ENCODE measurements around the gene FBXW2. TPM values are rescaled to one million over a fixed set of nuclear protein-coding genes. Genes with fewer than 3 reads are reported as not detected.

Gene FBXW2
- total RNA-seq, 1 experiment from 2014 or later = 18.9 TPM

DNA sequence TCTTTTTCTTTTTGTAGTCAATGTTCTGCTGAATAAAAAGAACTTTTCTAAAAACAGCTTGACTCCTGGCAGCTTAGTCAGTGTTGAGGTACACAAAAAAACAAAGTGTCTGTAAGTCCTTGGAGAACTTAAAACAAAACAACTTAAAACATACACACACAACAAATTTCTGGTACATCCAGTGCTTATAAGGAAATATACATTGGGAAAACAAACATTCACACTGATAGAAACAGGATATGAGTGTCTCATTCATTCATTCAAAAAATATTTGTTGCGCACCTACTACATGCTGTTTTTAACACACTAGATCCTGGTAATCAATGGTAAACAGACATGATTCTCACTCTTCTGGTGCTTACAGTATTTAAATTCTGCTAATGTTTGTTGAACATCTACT, 51.5 kb downstream of the FBXW2 start:
- DNase-seq (ENCODE audit: low read depth) = no peak

DNA sequence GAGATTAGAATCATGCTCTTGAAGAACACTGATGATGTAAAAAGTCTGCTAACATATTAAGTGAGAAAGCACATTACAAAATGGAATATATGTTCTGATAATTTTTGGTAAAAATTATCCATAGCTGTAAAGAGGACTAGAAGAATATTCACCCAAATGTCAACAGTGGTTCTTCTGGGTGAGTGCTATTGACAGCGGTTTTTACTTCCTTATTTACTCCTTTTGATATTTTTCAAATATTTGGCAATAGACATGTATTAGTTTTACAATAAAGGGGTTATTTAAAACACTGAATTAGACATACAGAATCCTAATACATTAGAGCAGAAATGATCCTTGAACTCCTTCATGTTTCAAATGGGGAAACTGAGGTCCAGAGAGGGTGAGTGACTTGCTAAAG, 52.0 kb downstream of the FBXW2 start:
- DNase-seq (ENCODE audit: low read depth) = no peak

DNA sequence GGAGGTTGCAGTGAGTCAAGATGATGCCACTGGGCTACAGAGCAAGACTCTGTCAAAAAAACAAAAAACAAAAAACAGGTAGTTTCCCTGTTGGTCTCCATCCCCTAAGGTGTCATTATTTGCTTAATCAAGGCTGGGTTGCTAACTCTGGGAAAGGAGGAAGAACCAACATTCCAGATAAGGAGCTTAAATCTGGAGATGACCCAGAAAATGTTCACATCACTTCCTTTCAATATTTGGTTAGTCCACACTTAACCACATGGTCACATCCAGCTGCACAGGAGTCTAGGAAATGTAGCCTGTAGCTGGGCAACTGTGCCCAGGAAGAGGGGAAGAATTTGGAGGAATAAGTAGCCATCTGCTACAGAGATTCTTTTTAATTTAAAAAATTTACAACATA, 53.1 kb downstream of the FBXW2 start:
- no peak for DNase-seq (ENCODE audit: low read depth)

DNA sequence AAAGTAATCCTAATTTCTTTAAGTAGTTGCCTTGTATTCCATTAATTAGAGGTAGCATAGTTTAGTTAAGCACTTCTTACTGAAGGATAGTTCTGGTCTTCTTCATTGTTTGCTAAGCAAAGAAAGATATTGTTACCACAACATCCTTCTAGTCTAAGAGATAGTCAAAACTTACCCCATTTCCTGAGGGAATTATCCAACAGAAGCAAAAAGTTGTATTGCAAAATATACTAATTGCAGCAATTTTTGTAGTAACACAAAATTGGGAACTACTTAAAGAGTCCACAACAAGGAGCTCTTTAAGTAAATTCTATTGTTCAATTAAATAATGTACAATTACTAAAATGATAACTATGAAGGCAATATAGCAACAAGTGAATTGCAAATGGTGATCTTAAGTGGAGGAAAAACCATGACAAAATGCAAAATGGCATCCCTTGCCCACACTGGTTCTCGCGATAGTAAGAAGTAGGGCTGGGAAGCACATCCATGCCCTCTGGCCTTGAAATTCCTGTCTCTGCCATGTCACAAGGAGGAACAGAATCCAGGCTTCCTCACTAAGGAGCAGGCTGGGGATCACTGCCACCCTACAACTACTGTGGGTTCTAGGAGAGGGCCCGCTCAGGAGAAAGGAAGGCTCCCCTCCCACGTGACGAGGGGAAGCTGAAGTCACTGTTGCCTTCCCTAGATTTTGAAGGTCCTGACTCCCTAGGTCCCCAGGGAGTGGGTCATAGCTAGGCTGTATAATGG, 55.6 kb downstream of the FBXW2 start:
- no peak for DNase-seq (ENCODE audit: low read depth)

DNA sequence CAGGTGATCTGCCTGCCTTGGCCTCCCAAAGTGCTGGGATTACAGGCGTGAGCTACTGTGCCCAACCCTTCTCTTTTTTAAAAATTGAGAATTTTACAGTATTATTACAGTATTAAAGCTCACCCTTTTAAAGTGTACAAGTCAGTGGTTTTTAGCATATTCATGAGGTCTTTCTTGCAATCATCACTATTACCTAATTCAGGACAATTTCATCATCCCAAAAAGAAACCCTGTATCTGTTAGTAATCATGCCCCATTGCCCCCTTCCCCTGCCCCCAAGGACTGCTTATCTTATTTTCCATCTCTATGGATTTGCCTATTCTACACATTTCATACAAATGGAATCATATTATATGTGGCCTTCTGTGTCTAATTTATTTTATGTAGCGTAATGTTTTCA, 56.3 kb downstream of the FBXW2 start:
- DNase-seq (ENCODE audit: low read depth) = no peak

DNA sequence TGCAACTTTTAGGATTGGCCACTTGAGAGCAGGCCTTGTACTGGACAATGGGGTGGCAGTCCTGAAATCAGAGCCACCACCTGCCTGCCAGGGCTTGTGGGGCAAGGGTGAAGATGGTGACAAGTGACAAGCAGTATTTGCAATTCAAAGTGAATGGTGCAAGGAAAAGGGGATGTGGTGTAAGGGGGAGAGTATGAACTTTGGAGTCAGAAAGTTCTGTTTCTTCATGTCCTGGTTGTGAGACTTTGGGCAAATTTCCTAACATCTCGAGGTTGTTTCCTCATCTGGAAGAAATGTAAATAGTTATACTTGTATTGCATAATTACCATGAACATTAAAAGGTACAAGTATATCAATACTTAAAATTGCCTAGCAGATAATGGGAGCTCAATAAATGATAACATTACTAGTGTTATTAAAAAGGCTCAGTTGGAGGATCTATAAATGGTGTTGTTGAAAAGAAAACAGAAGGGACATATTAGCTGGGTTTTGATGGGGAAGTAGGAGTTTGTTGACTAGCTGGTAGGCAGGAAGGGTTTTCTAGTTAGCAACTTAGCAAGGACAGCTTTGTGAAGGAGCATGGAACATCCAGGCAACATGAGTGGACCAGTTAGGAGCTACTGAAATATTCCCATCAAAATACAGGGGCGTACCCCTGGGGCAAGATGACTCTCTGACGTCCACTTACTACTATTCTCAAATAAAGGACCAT, 57.6 kb downstream of the FBXW2 start:
- no peak for DNase-seq (ENCODE audit: low read depth)

DNA sequence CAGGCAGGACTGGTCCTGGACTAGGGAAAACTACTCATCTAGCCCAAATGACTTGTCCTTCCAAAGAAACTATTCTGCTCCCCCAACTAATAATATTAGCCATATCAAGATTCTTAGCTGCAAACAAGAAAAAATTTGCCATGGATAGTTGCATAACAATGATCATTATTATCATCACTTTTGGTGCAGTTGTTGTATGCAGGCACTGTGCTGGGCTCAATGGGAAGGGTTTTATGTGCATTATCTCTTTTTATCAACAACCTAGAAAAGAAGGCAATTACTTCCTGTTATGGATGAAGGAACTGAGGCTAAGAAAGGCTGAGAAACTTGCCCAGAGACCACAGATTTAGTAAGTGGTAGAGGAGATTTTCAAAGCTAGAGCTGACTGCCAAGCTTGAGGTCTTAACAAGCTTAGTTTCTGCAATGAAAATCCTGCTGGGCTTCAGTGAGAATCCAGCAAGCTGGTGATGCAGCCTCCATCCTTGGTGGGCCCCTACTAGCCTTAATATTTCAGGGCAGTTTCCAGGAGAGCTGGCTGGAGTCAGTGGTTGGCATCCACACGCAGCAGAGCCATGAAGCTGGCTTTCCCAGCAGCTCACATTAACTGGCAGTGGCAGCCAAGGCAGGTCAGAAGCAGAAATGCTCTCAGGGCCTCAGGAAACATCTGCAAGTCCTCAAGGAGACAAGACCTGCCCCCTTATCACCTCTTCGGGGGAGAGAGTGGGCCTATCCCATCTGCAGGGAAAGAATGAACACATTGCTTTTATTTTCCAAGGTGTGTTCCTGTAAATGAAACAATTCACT, 58.4 kb downstream of the FBXW2 start:
- DNase-seq (ENCODE audit: low read depth) = no peak

DNA sequence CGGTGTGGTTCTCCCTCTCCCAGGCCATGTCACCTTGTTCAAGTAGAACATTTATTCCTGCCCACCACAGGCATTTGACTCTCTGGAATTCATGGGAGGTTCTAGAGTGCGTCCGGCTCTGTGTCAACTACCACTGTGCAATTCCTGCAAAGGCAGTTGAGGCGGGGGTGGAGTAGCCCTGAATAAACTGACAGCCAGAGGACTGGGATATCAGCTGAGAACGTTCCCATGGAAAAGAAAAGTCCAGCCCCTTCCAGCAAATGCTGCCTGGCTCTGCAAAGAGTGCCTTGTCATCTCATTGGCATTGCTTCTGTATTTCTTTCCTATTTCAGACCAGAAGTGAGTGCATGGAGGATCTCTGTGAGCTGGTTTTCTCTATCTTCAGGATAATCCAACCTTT, 60.0 kb downstream of the FBXW2 start:
- DNase-seq (ENCODE audit: low read depth) = no peak

DNA sequence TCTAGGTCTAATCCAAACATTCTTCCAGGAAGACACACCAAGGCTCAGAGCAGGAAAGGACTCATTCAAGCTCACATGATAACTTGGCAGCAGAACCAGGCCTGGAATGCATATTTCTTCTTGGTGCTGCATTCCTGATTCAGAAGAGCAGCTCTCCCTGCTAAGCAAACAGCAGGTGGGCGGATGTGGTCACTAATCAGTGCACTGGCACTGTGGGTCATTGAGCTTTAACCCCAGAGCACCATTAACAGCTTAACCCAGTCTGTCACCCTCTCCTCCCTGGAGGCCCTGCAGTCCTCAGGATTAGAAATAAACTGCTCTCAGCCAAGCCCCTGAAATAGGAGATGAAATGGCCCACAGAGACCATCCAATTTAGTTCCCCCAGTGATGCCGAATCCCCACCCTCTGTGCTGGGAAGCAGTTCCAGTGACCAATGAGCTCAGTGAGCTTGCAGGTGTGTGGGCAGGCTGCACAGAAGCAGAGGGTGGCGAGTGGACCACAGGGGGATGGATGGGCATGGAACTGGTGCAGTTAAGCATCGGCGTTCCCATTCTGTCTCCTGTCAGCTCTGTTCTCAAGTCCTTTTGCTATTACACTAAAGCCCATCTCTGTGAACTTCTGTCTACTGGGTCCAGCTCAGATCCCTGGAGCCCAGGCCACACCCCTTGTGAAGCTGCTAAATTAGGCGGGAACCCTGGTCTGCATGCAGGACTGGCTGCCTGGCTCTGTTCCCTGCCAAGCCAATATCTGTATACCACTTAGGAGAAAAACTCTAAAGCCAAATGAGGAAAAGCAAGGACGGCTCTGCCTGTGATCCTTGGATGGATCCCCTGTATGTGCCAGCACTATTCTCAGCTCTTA, 62.3 kb downstream of the FBXW2 start:
- peak; percentile 95 for DNase-seq (ENCODE audit: low read depth)

DNA sequence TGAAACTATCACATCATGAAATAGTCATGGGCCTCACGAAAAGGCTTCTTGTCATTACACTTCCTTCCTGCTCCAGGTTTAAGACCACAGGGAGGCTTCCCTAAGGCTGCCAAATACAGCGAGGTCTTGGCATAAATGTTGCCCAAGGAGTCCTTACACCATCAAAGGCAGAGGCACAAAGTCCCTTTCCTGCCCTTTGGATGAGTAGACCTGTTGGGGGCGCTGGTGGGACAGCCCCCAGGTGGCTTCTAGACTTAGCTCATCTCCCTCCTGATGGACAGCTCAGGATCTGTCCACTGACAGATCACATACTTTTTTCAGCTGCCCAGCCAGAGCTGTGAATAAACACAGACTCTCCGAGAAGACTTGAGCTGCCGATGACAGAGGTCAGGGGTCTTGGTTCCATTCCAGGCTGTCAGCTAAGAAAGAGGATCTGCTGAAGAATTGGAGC, 63.4 kb downstream of the FBXW2 start:
- peak; percentile 19 for DNase-seq (ENCODE audit: low read depth)

DNA sequence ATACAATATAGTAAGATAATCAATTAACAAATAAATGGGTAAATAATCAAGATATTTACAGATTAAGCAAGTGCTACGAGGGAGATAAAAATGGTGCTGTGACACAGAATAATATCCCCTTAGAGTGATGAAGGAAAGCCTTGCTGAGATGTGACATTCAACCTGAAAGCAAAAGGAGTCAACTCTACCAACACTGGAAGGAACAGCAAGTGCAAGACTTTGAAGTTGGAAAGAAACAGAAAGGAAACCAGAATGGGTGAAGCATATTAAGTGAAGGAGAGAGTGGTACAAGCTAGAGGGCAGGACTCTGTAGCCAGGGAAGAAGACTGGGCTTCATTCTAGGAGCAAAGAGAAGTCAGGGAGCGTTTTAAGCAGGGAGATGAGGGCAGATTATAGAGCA, 66.7 kb downstream of the FBXW2 start:
- DNase-seq (ENCODE audit: low read depth) = no peak

DNA sequence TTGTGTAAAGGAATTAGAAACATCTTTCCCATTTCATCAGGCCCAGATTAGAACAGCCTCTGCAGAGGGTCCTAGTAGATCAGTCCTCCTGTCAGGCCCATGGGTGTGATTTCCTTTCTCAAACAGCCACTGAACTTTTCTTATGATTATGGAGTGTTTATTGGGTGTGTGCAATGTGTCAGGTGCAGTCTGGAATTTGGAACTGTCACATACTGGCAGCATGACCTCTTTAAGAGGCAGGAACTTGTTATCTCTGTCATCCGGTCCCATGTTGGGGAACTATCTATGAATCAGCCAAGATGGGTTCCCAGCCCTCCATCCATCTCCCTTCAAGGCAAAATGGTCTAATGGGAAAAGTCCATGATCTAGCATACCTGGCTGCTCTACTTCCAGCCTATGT, 67.3 kb downstream of the FBXW2 start:
- DNase-seq (ENCODE audit: low read depth) = no peak

DNA sequence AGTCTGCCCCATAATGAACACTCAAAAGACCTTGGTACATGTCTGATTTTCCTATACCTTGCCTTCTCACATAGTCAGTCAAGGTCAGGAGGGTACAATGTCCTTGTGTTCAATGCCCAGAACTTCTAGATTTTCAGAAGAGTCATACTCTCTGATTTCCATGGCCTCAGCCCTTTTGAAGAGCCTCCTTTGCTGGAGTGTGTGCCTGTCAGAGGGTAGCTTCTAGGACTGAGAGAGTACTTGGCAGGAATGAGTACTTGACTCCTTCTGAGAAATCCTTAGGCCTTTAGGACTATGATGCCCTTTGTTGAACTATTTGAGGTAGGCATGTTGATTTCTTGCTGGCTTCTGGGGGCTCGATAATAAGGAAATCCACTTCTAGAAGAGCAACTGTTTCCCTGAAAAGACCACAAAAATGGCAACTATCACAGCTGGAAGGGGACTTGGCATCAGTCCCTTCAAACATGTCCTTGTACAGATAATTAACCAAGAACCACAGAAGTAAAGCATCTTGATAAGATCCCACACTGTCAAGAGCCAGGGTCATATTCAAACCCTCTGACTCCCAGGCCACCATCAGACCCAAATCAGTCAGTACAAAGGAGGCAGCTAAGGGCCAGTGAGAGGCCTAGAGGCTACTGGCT, 68.3 kb downstream of the FBXW2 start:
- DNase-seq (ENCODE audit: low read depth) = no peak

DNA sequence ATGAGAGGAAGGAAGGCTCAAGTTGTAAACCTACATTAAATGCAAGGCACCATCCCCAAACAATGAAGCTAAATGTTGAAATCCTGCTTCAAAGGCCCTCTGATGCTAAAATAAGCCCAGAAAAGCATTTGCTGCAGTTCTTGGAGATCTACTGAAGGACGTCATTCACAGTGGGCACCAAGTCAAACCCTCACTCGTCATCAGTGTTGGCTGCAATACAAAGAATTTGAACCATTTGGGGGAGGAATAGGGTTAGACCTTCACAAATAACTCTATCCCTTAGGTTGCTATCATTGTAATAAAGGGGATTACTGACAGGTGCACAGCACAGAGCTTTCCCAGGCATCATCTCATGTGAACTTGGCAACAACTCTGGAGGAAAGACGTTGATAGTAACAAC, 69.7 kb downstream of the FBXW2 start:
- no peak for DNase-seq (ENCODE audit: low read depth)

DNA sequence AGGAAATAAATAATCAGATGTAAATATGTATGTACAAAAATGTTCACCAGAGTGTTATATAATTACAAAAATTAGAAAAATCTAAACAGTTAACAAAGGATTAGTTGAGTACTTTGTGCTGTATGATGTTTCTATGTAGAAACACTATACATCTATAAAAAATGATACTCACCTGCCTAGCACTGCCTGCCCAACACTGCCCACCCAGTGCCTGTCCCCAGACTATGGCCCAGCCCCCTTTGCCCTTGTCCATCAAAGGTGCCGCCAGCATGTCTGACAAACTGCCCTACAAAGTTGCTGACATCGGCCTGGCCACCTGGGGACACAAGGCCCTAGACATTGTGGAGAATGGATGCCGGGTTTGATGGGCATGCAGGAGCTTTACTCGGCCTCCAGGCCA, 72.8 kb downstream of the FBXW2 start:
- no peak for DNase-seq (ENCODE audit: low read depth)

DNA sequence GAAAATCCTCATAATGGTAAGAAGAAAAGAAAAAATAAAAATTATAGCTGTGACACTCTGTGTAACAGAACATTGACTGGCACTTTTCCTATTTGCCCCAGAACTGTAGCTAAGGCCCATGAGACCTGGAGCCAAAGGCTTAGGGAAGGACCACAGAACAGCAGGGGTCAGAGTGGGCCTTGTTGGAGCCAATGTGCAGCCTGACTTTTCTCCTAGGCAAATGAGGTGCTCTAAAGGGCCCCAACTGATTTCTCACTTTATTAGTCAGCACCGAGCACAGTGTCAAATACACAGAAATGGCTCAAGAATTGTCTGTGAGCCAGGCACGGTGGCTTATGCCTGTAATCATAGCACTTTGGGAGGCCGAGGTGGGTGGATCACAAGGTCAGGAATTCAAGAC, 74.9 kb downstream of the FBXW2 start:
- DNase-seq (ENCODE audit: low read depth) = no peak

DNA sequence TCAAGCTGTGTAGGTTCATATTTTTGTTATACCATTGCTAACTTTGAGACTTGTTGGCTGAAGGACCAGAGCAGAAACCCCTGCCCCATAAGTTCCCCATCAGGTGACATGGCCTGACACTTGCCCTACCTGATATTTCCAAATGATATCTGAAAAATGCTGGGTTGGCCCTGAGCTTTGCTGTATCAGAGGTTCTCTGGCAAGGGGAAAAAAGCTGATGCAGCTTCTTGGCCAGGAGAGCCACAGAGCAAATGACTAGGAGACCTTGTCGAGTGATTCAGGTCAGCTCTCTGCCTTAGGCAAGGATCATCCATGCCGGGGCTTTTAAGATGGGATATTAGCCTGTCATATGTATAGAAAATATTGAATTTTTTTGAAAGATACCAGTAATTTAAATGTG, 76.0 kb downstream of the FBXW2 start:
- DNase-seq (ENCODE audit: low read depth) = no peak

DNA sequence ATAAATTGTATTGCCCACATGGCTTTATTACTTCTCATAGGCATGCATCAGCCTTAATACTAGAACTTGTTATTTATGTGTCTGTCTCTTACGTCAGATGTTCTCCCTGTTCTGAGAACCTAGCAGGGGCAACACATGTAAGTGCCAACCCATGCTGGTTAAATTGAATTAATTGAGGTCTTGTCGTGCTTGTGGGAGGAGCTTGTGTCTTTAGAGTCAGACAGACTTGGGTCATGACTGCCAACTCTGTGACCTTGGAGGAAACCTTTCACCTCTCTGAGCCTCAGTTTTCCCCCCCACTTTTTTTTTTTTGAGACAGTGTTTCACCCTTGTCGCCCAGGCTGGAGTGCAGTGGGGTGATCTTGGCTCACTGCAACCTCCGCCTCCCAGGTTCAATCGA, 76.7 kb downstream of the FBXW2 start:
- no peak for DNase-seq (ENCODE audit: low read depth)

DNA sequence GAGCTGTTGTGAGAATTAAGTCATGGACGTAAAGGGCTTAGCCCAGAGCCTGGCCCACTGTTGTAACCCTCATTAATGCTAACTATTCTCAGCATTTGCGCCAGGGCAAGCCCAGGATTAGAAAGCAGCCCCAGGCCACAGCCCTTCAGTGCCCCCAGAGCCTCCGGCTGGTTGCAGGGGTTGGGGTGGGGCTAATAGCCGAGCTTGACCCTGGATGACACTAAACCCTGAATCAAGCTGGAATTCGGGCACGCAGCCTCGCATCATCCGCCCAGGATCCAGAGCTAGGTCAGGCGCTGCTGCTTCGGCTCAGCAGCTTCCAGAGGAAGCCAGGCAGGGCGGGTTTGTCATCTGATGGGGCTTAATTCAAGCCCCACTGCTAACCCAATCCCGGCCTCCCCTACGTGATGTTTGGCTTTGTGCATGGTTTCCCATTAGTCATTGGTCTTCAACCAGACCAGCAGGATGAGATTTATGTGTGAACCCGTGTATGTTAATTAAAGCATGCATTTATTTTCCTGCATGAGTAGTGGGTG, 77.8 kb downstream of the FBXW2 start:
- DNase-seq (ENCODE audit: low read depth) = peak; percentile 86

DNA sequence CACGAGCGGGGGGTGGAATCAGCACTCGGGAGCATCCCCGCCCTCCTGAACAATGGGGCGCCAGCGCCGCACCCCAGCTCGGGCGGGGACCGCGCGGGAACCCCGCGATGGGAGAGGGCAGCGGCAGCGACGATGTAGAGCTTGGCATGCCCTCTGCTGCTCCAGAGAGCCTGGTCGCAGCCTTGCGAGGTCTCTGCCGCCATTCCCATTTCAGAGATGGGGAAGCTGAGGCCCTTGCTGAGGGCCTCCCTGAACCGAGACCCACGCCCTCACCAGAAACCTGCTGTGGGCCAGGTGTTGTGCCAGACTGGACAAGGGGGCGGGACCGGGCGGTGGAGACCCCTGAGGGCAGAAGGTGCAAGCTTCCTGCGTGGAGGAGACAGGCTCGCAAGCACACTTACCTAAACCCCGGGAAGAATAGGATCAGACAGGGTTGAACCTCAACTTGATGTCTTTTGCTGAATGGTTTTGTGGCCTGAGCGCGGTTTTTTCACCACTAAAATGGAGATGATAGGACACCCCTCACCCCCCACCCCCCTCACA, 78.3 kb downstream of the FBXW2 start:
- DNase-seq (ENCODE audit: low read depth) = no peak
